Uterus (tissue), 2 donors: Measurements from ENCODE around the gene PLK5.

Experiments
- CTCF ChIP-seq, 4 experiments: fragments of 200-600 bp in 2 of 4; fragments of 450-650 bp in 2 of 4; sonication (generic) in 2 of 4; IDR thresholded peaks; one replicate each; pipeline ENCODE4 v1.5.1; 2016 to 2019; ENCODE audit warnings: antibody characterized with exemption in 4 of 4, mild to moderate bottlenecking in 2 of 4, moderate library complexity in 1 of 4
- POLR2A ChIP-seq, 2 donors: fragments of 450-650 bp; IDR thresholded peaks; one replicate each; pipeline ENCODE4 v1.6.1; 2016; ENCODE audit warnings: antibody characterized with exemption in 2 of 2, mild to moderate bottlenecking in 1 of 2, moderate library complexity in 1 of 2

GRCh38 chr19:1575323-1576241 is 51.7 kb downstream of the PLK5 start:
- TF ChIP-seq CTCF (IDR thresholded peaks at IDR 0.05) = no peak
- no peak for TF ChIP-seq POLR2A (IDR thresholded peaks at IDR 0.05)
